GM18499 (cell line): ENCODE measurements around the gene THUMPD1.
"Not testable (repeated sequence)": the region's sequence is repeated elsewhere in the genome, so short reads cannot be mapped to it uniquely, and the experiment has no call there.

ENCODE experiments used
- ATAC-seq: cut with Tn5 transposase; IDR thresholded peaks from one replicate; pipeline ENCODE4 v1.9.1; 2021; ENCODE audit warnings: moderate number of reproducible peaks; ENCODE audit not compliant: insufficient read depth, unreplicated experiment

The THUMPD1 gene

DNA sequence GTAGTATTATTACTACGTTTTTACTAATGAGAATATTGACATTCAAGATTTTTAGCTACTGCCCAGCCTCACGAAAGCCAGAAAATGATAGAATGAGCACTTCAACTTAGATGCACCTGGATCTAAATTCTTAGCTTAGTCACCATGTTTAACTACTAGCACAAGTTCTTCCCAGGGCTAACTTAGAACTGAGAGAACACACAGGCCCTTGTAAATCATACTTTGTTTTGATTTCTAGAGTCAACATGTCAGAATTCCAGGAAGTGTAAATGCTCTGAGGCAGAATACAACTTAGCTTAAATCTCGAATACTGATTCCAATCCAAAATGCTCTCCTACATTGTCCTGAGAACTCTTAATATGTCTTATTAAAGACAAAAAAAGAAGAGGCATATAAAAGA lies 37.3 kb downstream of the THUMPD1 start:
- no peak for ATAC-seq

DNA sequence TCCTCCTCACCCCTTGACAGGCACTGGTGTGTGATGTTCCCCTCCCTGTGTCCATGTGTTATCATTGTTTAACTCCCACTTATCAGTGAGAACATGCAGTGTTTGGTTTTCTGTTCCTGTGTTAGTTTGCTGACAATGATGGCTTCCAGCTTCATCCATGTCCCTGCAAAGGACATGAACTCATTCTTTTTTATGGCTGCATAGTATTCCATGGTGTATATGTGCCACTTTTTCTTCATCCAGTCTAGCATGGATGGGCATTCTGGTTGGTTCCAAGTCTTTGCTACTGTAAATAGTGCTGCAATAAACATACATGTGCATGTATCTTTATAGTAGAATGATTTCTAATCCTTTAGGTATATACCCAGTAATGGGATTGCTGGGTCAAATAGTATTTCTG lies 39.9 kb downstream of the THUMPD1 start:
- ATAC-seq, result not testable (repeated sequence)

DNA sequence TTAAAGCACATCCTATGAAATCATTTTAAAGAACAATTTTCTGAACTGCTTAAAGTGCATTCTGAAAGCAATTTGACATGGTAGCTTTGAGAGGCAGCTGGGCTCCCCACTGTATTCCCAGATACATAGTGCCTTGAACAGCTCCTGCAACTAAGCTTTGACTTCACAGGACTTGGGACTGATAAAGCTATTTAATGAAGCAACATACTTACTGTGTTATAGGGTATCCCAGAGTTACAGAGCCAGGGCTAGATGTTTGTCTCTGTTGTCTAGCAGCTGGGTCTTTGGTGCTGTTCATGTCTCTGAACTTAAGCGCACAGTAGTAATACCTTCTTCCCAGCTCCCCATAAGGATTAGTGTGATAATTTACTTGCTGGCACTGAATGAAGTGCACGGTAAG lies 45.0 kb downstream of the THUMPD1 start:
- no peak for ATAC-seq

- no peak for ATAC-seq
Observed at GRCh38 chr16:20695024-20695423, 46.6 kb downstream of the THUMPD1 start.

DNA sequence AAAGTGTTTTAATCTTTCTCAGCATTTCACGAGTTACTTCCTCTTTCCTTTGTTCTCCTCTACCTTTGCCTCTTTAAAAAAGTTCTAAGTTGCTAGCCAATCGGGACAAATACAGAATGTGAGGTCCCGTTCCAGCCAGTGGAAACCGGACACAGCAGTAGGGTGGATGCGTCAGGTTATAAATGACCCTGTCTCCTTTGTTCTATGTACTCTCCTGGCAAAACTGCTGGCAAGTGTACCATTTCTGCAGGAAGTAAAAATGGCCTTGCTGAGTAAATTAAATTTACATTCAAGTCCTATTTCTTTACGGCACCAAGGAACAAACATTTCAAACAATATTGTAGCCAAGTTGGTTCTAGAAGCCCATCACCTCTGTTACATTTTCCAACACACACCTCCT lies 47.5 kb downstream of the THUMPD1 start:
- ATAC-seq, result not testable (repeated sequence)

GRCh38 chr16:20689668-20690067 lies 52.0 kb downstream of the THUMPD1 start:
- ATAC-seq, result no peak

DNA sequence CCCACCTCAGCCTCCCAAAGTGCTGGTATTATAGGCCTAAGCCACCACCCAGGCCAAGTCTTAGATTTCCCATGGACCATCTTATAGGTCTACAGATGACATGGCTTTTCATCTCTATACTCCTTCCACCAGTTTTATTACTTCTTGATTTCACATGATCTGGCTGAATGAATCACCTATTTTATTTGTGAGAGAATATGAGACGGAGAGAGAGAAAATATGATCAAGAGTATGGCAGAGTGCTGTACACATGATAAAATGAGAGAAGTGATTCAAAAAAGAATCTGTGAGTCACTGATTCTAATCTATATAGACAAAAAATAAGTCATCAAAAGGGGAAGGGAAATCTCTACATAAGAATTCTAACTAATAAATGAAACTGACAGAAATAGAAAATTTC lies 57.8 kb downstream of the THUMPD1 start:
- ATAC-seq, result no peak
